K562 (cell line): Measurements from ENCODE around the gene LMBRD1. TPM values are rescaled to one million over a fixed set of nuclear protein-coding genes. Genes with fewer than 3 reads are reported as not detected.

Experiments used
- ATAC-seq: fragments of 200-7000 bp; cut with Tn5 transposase; 3 replicates; pipeline ENCODE4 v1.9.1; 2020; ENCODE audit warnings: moderate library complexity
- BruUV-seq: library from RNA; stranded (reverse); fragments of 400-500 nt; replicated peaks from 2 replicates; lab custom pipeline; 2021; lab: Mats Ljungman, UMichigan
- CTCF ChIA-PET: fragments of 300-600 bp; formaldehyde crosslinking; extraction: SDS; loops from one replicate; lab custom pipeline; 2021; ENCODE audit warnings: low intra/inter-chr PET ratio; lab: Yijun Ruan, JAX
- POLR2A ChIA-PET: fragments of 300-600, 350-650 bp; sonication (Branson Sonifier 250); formaldehyde crosslinking; extraction: SDS; loops from one replicate; lab custom pipeline; 2021; ENCODE audit warnings: antibody characterized with exemption, inconsistent platforms; lab: Yijun Ruan, JAX
- DNase-seq, 4 experiments: peaks; one replicate each; pipeline versions ENCODE4 v3.0.0 to v3.0.0-alpha.2; 2011 to 2018; ENCODE audit warnings: low spot score in 3 of 4, mixed read lengths in 3 of 4; ENCODE audit errors: extremely low read depth in 1 of 4
- FAIRE-seq: peaks from 2 replicates; lab custom pipeline; 2011; peaks lifted over from hg19 to GRCh38; lab: Jason Lieb, UNC
- H2AFZ ChIP-seq: 2 replicates; pipeline ENCODE4 v1.6.0; 2011; ENCODE audit warnings: low read depth, low read length, control low read depth, inconsistent platforms
- H3K27ac ChIP-seq: fragments of 200-600 bp; 3 replicates; pipeline ENCODE4 v1.8.0; 2011; ENCODE audit warnings: low read depth, mild to moderate bottlenecking, control low read depth, inconsistent platforms, low read length, moderate library complexity, mixed read lengths; ENCODE audit errors: extremely low read depth
- H3K27me3 ChIP-seq, 2 experiments: fragments of 300-600 bp in 1 of 2; 2 replicates in 1 of 2; 3 replicates in 1 of 2; pipeline versions ENCODE4 v1.6.0 to v1.8.0; 2011; ENCODE audit warnings: inconsistent platforms in 2 of 2, low read length in 2 of 2, mild to moderate bottlenecking in 1 of 2, mixed read lengths in 1 of 2, moderate library complexity in 1 of 2; ENCODE audit not compliant: control insufficient read depth in 2 of 2, insufficient read depth in 2 of 2
- H3K36me3 ChIP-seq: fragments of 300-600 bp; 3 replicates; pipeline ENCODE4 v1.8.0; 2011; ENCODE audit warnings: mild to moderate bottlenecking, low read length, inconsistent platforms; ENCODE audit not compliant: control insufficient read depth, insufficient read depth
- H3K4me1 ChIP-seq, 2 experiments: fragments of 200-600 bp in 1 of 2; replicated peaks in 1 of 2; 2 replicates in 1 of 2; 3 replicates in 1 of 2; pipeline versions ENCODE4 v1.5.1 to v1.8.0; 2011; ENCODE audit warnings: inconsistent platforms in 2 of 2, low read length in 2 of 2, mild to moderate bottlenecking in 1 of 2, mixed read lengths in 1 of 2, moderate library complexity in 1 of 2; ENCODE audit not compliant: control insufficient read depth in 2 of 2, insufficient read depth in 2 of 2
- H3K4me2 ChIP-seq: 2 replicates; pipeline ENCODE4 v1.6.1; 2011; ENCODE audit warnings: low read length, control low read depth, inconsistent platforms, mixed read lengths; ENCODE audit not compliant: insufficient read depth
- H3K4me3 ChIP-seq: fragments of 200-600 bp; sonication (generic), shearing (Covaris generic); 2 replicates; pipeline ENCODE4 v1.5.1; 2016; ENCODE audit warnings: control low read depth, inconsistent platforms
- H3K79me2 ChIP-seq: fragments of 200-600 bp; 3 replicates; pipeline ENCODE4 v1.8.0; 2011; ENCODE audit warnings: low read length, inconsistent platforms; ENCODE audit not compliant: control insufficient read depth, insufficient read depth
- H3K9ac ChIP-seq, 2 experiments: 2 replicates each; pipeline versions ENCODE4 v1.6.0 to v1.6.1; 2011; ENCODE audit warnings: low read depth in 2 of 2, low read length in 2 of 2, control low read depth in 1 of 2, inconsistent platforms in 1 of 2, mild to moderate bottlenecking in 1 of 2, mixed read lengths in 1 of 2; ENCODE audit not compliant: insufficient read depth in 1 of 2
- H3K9me1 ChIP-seq: one replicate; pipeline ENCODE4 v1.6.0; 2011; ENCODE audit warnings: inconsistent platforms, mild to moderate bottlenecking, low read length, moderate library complexity; ENCODE audit not compliant: control insufficient read depth, insufficient read depth
- H3K9me3 ChIP-seq: replicated peaks from 2 replicates; pipeline ENCODE4 v1.5.1; 2011; ENCODE audit warnings: low read depth, low read length, inconsistent platforms; ENCODE audit not compliant: control insufficient read depth, insufficient read depth
- H4K20me1 ChIP-seq: replicated peaks from 2 replicates; pipeline ENCODE4 v1.6.1; 2011; ENCODE audit warnings: low read length, inconsistent platforms, mixed read lengths; ENCODE audit not compliant: control insufficient read depth, insufficient read depth
- PRPF4 ChIP-seq: fragments of 200-400 bp; formaldehyde crosslinking; IDR thresholded peaks from one replicate; pipeline ENCODE4 v1.6.1; 2017; ENCODE audit warnings: low read length, low read depth, mild to moderate bottlenecking; ENCODE audit not compliant: insufficient read depth, poor library complexity, severe bottlenecking
- TCF7L2 ChIP-seq: fragments of 150-350 bp; IDR thresholded peaks from 2 replicates; pipeline ENCODE4 v1.6.1; 2016; ENCODE audit warnings: low read depth, mild to moderate bottlenecking, low read length, moderate library complexity
- WGBS: fragments of 100-300 bp; shearing (Covaris generic); methylation state at CpG from one replicate; pipeline ENCODE4 v1.1.6; 2016; ENCODE audit warnings: low coverage, mixed read lengths; ENCODE audit not compliant: insufficient coverage; ENCODE audit errors: missing lambda C conversion rate; 5-methylcytosine and 5-hydroxymethylcytosine counted together
- in situ Hi-C: fragments of 300-500 bp; cut with MboI; formaldehyde crosslinking; loops from 4 replicates; pipeline ENCODE4 v1.15.0; 2018; ENCODE audit warnings: inconsistent platforms, mixed read lengths
- intact Hi-C: fragments of 100-400 bp; cut with micrococcal nuclease; formaldehyde crosslinking; loops from 2 replicates; pipeline ENCODE4 v1.14.2; 2022
- polyA plus RNA-seq, 8 experiments: library from polyadenylated mRNA; depleted of rRNA in 4 of 8; stranded (reverse) in 5 of 8; unstranded in 3 of 8; fragments of >200 nt; fragmentation: Nextera tagmentation in 2 of 8; fragmentation: Illumina TruSeq in 1 of 8; extraction: Ambion mirVana in 2 of 8; extraction: Trizol in 1 of 8; gene quantifications; 2 replicates each; pipeline versions ENCODE4 v1.2.1 to v1.2.3, GENCODE V29; 2011 to 2014; ENCODE audit warnings: inconsistent platforms in 1 of 8, missing spikeins in 1 of 8
- total RNA-seq, 7 experiments: library from RNA; depleted of rRNA in 6 of 7; stranded (reverse); fragments of >200 nt in 6 of 7; fragmentation: Illumina TruSeq in 2 of 7; extraction: Trizol in 2 of 7; gene quantifications; 2 replicates each; pipeline versions ENCODE4 v1.2.1 to v1.2.3, GENCODE V29; 2011 to 2021; ENCODE audit warnings: low replicate concordance in 1 of 7
- TF ChIP-seq, protein P1 (sequence below): fragments of 250-450 bp; sonication (Bioruptor Pico); IDR thresholded peaks from 2 replicates; pipeline ENCODE4 v1.8.0; 2022; ENCODE audit warnings: moderate library complexity, mild to moderate bottlenecking, inconsistent platforms
- TF ChIP-seq, protein P2 (sequence below): fragments of 450-650 bp; IDR thresholded peaks from 2 replicates; pipeline ENCODE4 v1.6.1; 2017; ENCODE audit warnings: mild to moderate bottlenecking, moderate library complexity
- TF ChIP-seq, protein P3 (sequence below): IDR thresholded peaks from 2 replicates; pipeline ENCODE4 v1.6.1; 2011; ENCODE audit not compliant: insufficient read length; ENCODE audit errors: extremely low read depth
- TF ChIP-seq, protein P4 (sequence below): fragments of 250-450 bp; sonication (Bioruptor Pico); IDR thresholded peaks from 2 replicates; pipeline ENCODE4 v1.4.0; 2020; ENCODE audit warnings: mild to moderate bottlenecking, moderate library complexity, borderline replicate concordance
- TF ChIP-seq, protein P5 (sequence below): sonication (generic); IDR thresholded peaks from 2 replicates; pipeline ENCODE4 v1.6.1; 2016

LMBRD1 gene
- total and polyA plus RNA-seq, 9 of the 15 experiments (the other 6 are each of a cell fraction or from before 2014, with no cell fraction given): 14.0 to 85.2 (median 26.5) TPM

DNA sequence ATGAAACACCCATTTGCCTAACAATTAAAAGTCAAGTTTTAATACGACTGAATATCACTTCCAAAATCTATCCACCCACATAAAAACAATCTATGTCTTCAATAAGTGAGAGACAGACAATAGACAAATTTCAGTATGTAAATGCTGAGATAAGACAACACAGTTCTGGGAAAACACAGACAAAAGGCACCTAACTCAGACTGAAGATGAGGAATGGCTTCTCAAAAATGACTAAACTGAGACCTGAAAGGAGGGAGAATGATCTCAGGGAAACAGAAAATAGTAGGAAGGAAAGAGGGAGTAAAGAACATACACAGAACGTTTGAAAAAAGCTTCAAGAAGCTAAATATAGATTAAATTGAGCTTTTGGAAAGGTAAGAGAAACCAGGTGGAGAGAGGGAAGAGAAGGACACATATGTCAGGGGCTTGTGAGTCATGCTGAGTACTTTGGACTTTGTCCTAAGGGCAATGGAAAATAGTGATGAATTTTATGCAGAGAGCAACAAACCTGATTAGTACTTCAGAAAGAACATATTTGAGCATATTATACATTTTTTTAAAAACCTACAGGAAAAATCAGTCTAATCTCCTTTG, 16.1 kb downstream of the LMBRD1 start:
- no peak overlapping the region for H3K27ac ChIP-seq
- H3K4me3 ChIP-seq: no peak overlapping the region
- H2AFZ ChIP-seq: no peak overlapping the region
- no peaks in the 10 kb centered on the region for H3K9me3 ChIP-seq
- CTCF ChIA-PET: no interaction called here
- no peak for TF ChIP-seq PRPF4
- TF ChIP-seq, protein P1, sequence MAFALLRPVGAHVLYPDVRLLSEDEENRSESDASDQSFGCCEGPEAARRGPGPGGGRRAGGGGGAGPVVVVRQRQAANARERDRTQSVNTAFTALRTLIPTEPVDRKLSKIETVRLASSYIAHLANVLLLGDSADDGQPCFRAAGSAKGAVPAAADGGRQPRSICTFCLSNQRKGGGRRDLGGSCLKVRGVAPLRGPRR (CRISPR knock-in tag): no peak
- TF ChIP-seq, all 486 proteins: peak for 0
- H3K9me1 ChIP-seq: no peaks in the 10 kb centered on the region
- intact Hi-C loops (no loop called here), in situ Hi-C loops (no loop called here)
- no peak for ATAC-seq
- peaks cover 33% of the 10 kb centered on the region for H3K79me2 ChIP-seq
- H3K36me3 ChIP-seq: peaks cover 8% of the 10 kb centered on the region; the same call in 2 of the 3 replicates
- H3K4me2 ChIP-seq: peak overlapping the region; percentile 2; the same call in 1 of the 2 replicates
- POLR2A ChIA-PET: no interaction called here
- H3K4me1 ChIP-seq: peaks cover 0 to 11% of the 10 kb centered on the region in 2 experiments; a peak in 2 of 5 replicates
- no peak for FAIRE-seq
- WGBS: 15% methylated on average over 2 of the region's 2 CpGs
- H3K9ac ChIP-seq: no peak overlapping the region
- H3K27me3 ChIP-seq: no peaks in the 10 kb centered on the region
- BruUV-seq: no TSS peak
- H4K20me1 ChIP-seq: no peaks in the 10 kb centered on the region
- no peak for DNase-seq

DNA sequence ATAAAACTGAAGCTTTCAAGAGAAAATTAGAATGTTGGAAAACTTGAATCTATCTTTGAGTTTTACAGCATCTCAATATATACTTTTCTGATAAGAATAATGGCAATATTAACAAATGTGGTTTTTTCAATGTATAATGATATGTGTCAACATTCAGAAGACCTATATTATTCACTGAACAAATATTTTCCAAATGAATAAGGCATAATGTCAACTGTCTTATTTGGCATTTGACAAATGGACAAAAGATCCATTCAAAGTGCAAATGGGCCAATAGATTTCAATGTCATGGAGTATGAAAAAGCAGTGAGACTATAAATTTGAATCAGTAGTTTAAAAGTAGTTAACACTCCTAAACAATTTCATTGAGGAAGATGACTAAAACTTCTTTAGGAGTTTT, 20.9 kb downstream of the LMBRD1 start:
- H2AFZ ChIP-seq: no peak overlapping the region
- intact Hi-C loops: no loop called here
- FAIRE-seq (no peak), DNase-seq (no peak), ATAC-seq (no peak)
- H3K4me2 ChIP-seq: no peak overlapping the region
- H4K20me1 ChIP-seq: no peaks in the 10 kb centered on the region
- ChIA-PET CTCF (no interaction called here), POLR2A (no interaction called here)
- H3K9me3 ChIP-seq: no peaks in the 10 kb centered on the region
- no peak overlapping the region for H3K9ac ChIP-seq
- no peaks in the 10 kb centered on the region for H3K27me3 ChIP-seq
- in situ Hi-C loops: no loop called here
- peaks cover 10% of the 10 kb centered on the region; the same call in 2 of the 3 replicates for H3K79me2 ChIP-seq
- H3K4me1 ChIP-seq: peaks cover 0 to 2% of the 10 kb centered on the region in 2 experiments; a peak in 2 of 5 replicates
- BruUV-seq: no TSS peak
- H3K36me3 ChIP-seq: peaks cover 11% of the 10 kb centered on the region; the same call in 2 of the 3 replicates
- no peaks in the 10 kb centered on the region for H3K9me1 ChIP-seq
- no peak overlapping the region for H3K27ac ChIP-seq
- H3K4me3 ChIP-seq: no peak overlapping the region
- TF ChIP-seq, protein P2, sequence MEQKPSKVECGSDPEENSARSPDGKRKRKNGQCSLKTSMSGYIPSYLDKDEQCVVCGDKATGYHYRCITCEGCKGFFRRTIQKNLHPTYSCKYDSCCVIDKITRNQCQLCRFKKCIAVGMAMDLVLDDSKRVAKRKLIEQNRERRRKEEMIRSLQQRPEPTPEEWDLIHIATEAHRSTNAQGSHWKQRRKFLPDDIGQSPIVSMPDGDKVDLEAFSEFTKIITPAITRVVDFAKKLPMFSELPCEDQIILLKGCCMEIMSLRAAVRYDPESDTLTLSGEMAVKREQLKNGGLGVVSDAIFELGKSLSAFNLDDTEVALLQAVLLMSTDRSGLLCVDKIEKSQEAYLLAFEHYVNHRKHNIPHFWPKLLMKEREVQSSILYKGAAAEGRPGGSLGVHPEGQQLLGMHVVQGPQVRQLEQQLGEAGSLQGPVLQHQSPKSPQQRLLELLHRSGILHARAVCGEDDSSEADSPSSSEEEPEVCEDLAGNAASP: no peak
- no peak for TF ChIP-seq TCF7L2
- TF ChIP-seq, protein P3, sequence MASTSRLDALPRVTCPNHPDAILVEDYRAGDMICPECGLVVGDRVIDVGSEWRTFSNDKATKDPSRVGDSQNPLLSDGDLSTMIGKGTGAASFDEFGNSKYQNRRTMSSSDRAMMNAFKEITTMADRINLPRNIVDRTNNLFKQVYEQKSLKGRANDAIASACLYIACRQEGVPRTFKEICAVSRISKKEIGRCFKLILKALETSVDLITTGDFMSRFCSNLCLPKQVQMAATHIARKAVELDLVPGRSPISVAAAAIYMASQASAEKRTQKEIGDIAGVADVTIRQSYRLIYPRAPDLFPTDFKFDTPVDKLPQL: no peak
- TF ChIP-seq, protein P4, sequence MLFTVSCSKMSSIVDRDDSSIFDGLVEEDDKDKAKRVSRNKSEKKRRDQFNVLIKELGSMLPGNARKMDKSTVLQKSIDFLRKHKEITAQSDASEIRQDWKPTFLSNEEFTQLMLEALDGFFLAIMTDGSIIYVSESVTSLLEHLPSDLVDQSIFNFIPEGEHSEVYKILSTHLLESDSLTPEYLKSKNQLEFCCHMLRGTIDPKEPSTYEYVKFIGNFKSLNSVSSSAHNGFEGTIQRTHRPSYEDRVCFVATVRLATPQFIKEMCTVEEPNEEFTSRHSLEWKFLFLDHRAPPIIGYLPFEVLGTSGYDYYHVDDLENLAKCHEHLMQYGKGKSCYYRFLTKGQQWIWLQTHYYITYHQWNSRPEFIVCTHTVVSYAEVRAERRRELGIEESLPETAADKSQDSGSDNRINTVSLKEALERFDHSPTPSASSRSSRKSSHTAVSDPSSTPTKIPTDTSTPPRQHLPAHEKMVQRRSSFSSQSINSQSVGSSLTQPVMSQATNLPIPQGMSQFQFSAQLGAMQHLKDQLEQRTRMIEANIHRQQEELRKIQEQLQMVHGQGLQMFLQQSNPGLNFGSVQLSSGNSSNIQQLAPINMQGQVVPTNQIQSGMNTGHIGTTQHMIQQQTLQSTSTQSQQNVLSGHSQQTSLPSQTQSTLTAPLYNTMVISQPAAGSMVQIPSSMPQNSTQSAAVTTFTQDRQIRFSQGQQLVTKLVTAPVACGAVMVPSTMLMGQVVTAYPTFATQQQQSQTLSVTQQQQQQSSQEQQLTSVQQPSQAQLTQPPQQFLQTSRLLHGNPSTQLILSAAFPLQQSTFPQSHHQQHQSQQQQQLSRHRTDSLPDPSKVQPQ: no peak
- TF ChIP-seq, protein P5, sequence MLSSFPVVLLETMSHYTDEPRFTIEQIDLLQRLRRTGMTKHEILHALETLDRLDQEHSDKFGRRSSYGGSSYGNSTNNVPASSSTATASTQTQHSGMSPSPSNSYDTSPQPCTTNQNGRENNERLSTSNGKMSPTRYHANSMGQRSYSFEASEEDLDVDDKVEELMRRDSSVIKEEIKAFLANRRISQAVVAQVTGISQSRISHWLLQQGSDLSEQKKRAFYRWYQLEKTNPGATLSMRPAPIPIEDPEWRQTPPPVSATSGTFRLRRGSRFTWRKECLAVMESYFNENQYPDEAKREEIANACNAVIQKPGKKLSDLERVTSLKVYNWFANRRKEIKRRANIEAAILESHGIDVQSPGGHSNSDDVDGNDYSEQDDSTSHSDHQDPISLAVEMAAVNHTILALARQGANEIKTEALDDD: no peak
